H9 (cell line): Measurements from ENCODE around the gene CAND2. TPM values are rescaled to one million over a fixed set of nuclear protein-coding genes. Genes with fewer than 3 reads are reported as not detected.

ENCODE experiments used
- DNase-seq: peaks from one replicate; pipeline ENCODE4 v3.0.0-alpha.2; 2017
- H2AFZ ChIP-seq: one replicate; pipeline ENCODE4 v1.6.1; 2013; ENCODE audit warnings: mild to moderate bottlenecking, low read length, control low read depth, moderate library complexity
- H2AK5ac ChIP-seq: 2 replicates; pipeline ENCODE4 v1.6.1; 2013; ENCODE audit warnings: low read length, control low read depth, mixed read lengths; ENCODE audit not compliant: insufficient read length
- H2BK120ac ChIP-seq: one replicate; pipeline ENCODE4 v1.6.1; 2013; ENCODE audit warnings: low read depth, mild to moderate bottlenecking, low read length, control low read depth, inconsistent platforms; ENCODE audit not compliant: poor library complexity, severe bottlenecking
- H2BK12ac ChIP-seq: 2 replicates; pipeline ENCODE4 v1.6.1; 2013; ENCODE audit warnings: low read length, control low read depth, mixed read lengths, low read depth; ENCODE audit not compliant: insufficient read length
- H2BK15ac ChIP-seq: 2 replicates; pipeline ENCODE4 v1.6.1; 2013; ENCODE audit warnings: low read depth, low read length, control low read depth
- H2BK20ac ChIP-seq: one replicate; pipeline ENCODE4 v1.6.1; 2013; ENCODE audit warnings: low read depth, mild to moderate bottlenecking, low read length, control low read depth, inconsistent platforms; ENCODE audit not compliant: poor library complexity, severe bottlenecking
- H2BK5ac ChIP-seq: 2 replicates; pipeline ENCODE4 v1.6.1; 2013; ENCODE audit warnings: low read length, control low read depth, mixed read lengths; ENCODE audit not compliant: insufficient read length
- H3K14ac ChIP-seq: 2 replicates; pipeline ENCODE4 v1.6.1; 2013; ENCODE audit warnings: low read length, control low read depth; ENCODE audit not compliant: insufficient read depth
- H3K18ac ChIP-seq: 2 replicates; pipeline ENCODE4 v1.6.1; 2013; ENCODE audit warnings: low read depth, mild to moderate bottlenecking, mixed read lengths, low read length, control low read depth; ENCODE audit not compliant: insufficient read length
- H3K23ac ChIP-seq: 2 replicates; pipeline ENCODE4 v1.6.1; 2013; ENCODE audit warnings: low read length, control low read depth, mixed read lengths, low read depth; ENCODE audit not compliant: insufficient read length
- H3K23me2 ChIP-seq: 2 replicates; pipeline ENCODE4 v1.6.1; 2013; ENCODE audit warnings: low read depth, mild to moderate bottlenecking, mixed read lengths, low read length, control low read depth; ENCODE audit not compliant: insufficient read length, poor library complexity, severe bottlenecking
- H3K27ac ChIP-seq: 2 replicates; pipeline ENCODE4 v1.5.1; 2013; ENCODE audit warnings: low read length, control low read depth, mixed read lengths, low read depth; ENCODE audit not compliant: insufficient read length
- H3K27me3 ChIP-seq: 2 replicates; pipeline ENCODE4 v1.6.1; 2013; ENCODE audit warnings: low read length, control low read depth, inconsistent platforms; ENCODE audit not compliant: insufficient read depth
- H3K4ac ChIP-seq: 2 replicates; pipeline ENCODE4 v1.6.1; 2013; ENCODE audit warnings: low read depth, mild to moderate bottlenecking, control low read depth, inconsistent platforms, low read length, moderate library complexity
- H3K4me1 ChIP-seq: 2 replicates; pipeline ENCODE4 v1.6.1; 2013; ENCODE audit warnings: low read length, control low read depth, inconsistent platforms; ENCODE audit not compliant: insufficient read depth
- H3K4me2 ChIP-seq: 2 replicates; pipeline ENCODE4 v1.6.1; 2013; ENCODE audit warnings: low read length, control low read depth, mixed read lengths; ENCODE audit not compliant: insufficient read length, insufficient read depth
- H3K56ac ChIP-seq: 2 replicates; pipeline ENCODE4 v1.6.1; 2013; ENCODE audit warnings: low read depth, mild to moderate bottlenecking, mixed read lengths, low read length, control low read depth; ENCODE audit not compliant: insufficient read length
- H3K79me1 ChIP-seq: 2 replicates; pipeline ENCODE4 v1.6.1; 2013; ENCODE audit warnings: low read depth, mild to moderate bottlenecking, moderate library complexity, low read length, control low read depth, inconsistent platforms; ENCODE audit not compliant: insufficient read depth, poor library complexity, severe bottlenecking
- H3K79me2 ChIP-seq: 2 replicates; pipeline ENCODE4 v1.6.1; 2013; ENCODE audit warnings: low read length, control low read depth, inconsistent platforms; ENCODE audit not compliant: insufficient read depth
- H3K9ac ChIP-seq: 2 replicates; pipeline ENCODE4 v1.6.1; 2013; ENCODE audit warnings: low read length, control low read depth, mixed read lengths; ENCODE audit not compliant: insufficient read length; ENCODE audit errors: extremely low read depth
- H3K9me3 ChIP-seq: one replicate; pipeline ENCODE4 v1.6.1; 2013; ENCODE audit warnings: low read depth, low read length, inconsistent platforms; ENCODE audit not compliant: control insufficient read depth
- H3T11ph ChIP-seq: one replicate; pipeline ENCODE4 v1.6.1; 2013; ENCODE audit warnings: mild to moderate bottlenecking, low read length, control low read depth, inconsistent platforms
- H4K20me1 ChIP-seq: one replicate; pipeline ENCODE4 v1.6.1; 2013; ENCODE audit not compliant: control insufficient read depth, insufficient read length, insufficient read depth
- H4K5ac ChIP-seq: 2 replicates; pipeline ENCODE4 v1.6.1; 2013; ENCODE audit warnings: low read depth, mild to moderate bottlenecking, mixed read lengths, low read length, control low read depth; ENCODE audit not compliant: insufficient read length
- H4K8ac ChIP-seq: replicated peaks from 2 replicates; pipeline ENCODE4 v1.6.1; 2013; ENCODE audit warnings: low read length, control low read depth, mixed read lengths, low read depth; ENCODE audit not compliant: insufficient read length
- H4K91ac ChIP-seq: 2 replicates; pipeline ENCODE4 v1.6.1; 2013; ENCODE audit warnings: low read depth, mild to moderate bottlenecking, moderate library complexity, mixed read lengths, low read length, control low read depth; ENCODE audit not compliant: insufficient read length
- H3K27ac Mint-ChIP-seq, 3 experiments: 2 replicates in 2 of 3; 3 replicates in 1 of 3; pipeline ENCODE4 v1.8.0; 2020 to 2021; ENCODE audit warnings: mixed read lengths in 3 of 3, mild to moderate bottlenecking in 1 of 3, moderate library complexity in 1 of 3
- H3K27me3 Mint-ChIP-seq: 2 replicates; pipeline ENCODE4 v1.8.0; 2021; ENCODE audit warnings: low read depth, mild to moderate bottlenecking, moderate library complexity, mixed read lengths
- H3K36me3 Mint-ChIP-seq, 3 experiments: 2 replicates in 2 of 3; 3 replicates in 1 of 3; pipeline ENCODE4 v1.8.0; 2020 to 2021; ENCODE audit warnings: low read depth in 3 of 3, mixed read lengths in 3 of 3; ENCODE audit not compliant: insufficient read depth in 1 of 3
- H3K4me1 Mint-ChIP-seq, 2 experiments: 2 replicates each; pipeline ENCODE4 v1.8.0; 2020; ENCODE audit warnings: mixed read lengths in 2 of 2
- H3K4me3 Mint-ChIP-seq, 2 experiments: 2 replicates in 1 of 2; 3 replicates in 1 of 2; pipeline ENCODE4 v1.8.0; 2020 to 2021; ENCODE audit warnings: mild to moderate bottlenecking in 2 of 2, mixed read lengths in 2 of 2, moderate library complexity in 1 of 2
- H3K9me3 Mint-ChIP-seq, 2 experiments: 2 replicates in 1 of 2; 3 replicates in 1 of 2; pipeline ENCODE4 v1.8.0; 2020; ENCODE audit warnings: mild to moderate bottlenecking in 2 of 2, mixed read lengths in 2 of 2, moderate library complexity in 1 of 2
- CTCF ChIP-seq: fragments of 200-600 bp; sonication (generic); conservative IDR thresholded peaks from 3 replicates; pipeline ENCODE4 v1.8.0; 2021; ENCODE audit warnings: antibody characterized with exemption, mild to moderate bottlenecking
- WGBS: extraction: QIAGEN DNeasy Blood & Tissue Kit; methylation state at CpG from one replicate; pipeline ENCODE4 v1.1.7; 2013; ENCODE audit warnings: missing lambda C conversion rate, low lambda C conversion rate, mixed read lengths; ENCODE audit not compliant: insufficient read length; ENCODE audit errors: extremely low coverage; 5-methylcytosine and 5-hydroxymethylcytosine counted together
- total RNA-seq: library from RNA; stranded (reverse); gene quantifications from 2 replicates; pipeline ENCODE4 v1.2.1, GENCODE V29; 2021

CAND2 gene
- total RNA-seq, 1 experiment from 2014 or later = 10.7 TPM

GRCh38 chr3:12759097-12759679, 37.3 kb upstream of the CAND2 start, which contains the start of gene TMEM40:
TMEM40 (minus strand) TSS chr3:12759259; CDS start chr3:12749832, 9,427 bp downstream.
- H3T11ph ChIP-seq = no peak within 1 kb of the TSS
- H3K56ac ChIP-seq = no peak within 1 kb of the TSS
- no peaks in the 10 kb centered on the region for H3K27me3 ChIP-seq
- H3K9ac ChIP-seq = no peak within 1 kb of the TSS
- H2AFZ ChIP-seq = peak within 1 kb of the TSS; percentile 43
- Mint-ChIP-seq H3K36me3 (no peaks in the 10 kb centered on the region), H3K27me3 (no peaks in the 10 kb centered on the region; the same call in 1 of the 2 replicates), H3K27ac (peak within 1 kb of the TSS; percentile 54 to 90 (median 76); a peak in 4 of 7 replicates), H3K4me1 (peaks cover 22 to 23% of the 10 kb centered on the region in 2 experiments), H3K9me3 (no peaks in the 10 kb centered on the region), H3K4me3 (no peak within 1 kb of the TSS)
- no peaks in the 10 kb centered on the region for H4K20me1 ChIP-seq
- H2BK20ac ChIP-seq = no peak within 1 kb of the TSS
- H2BK120ac ChIP-seq = no peak within 1 kb of the TSS
- no peak within 1 kb of the TSS for H2BK12ac ChIP-seq
- no peak within 1 kb of the TSS for H3K4ac ChIP-seq
- H2BK15ac ChIP-seq = no peak within 1 kb of the TSS
- H3K9me3 ChIP-seq = no peaks in the 10 kb centered on the region
- H4K91ac ChIP-seq = no peak within 1 kb of the TSS
- no peaks in the 10 kb centered on the region for H3K79me1 ChIP-seq
- no peak within 1 kb of the TSS for H4K5ac ChIP-seq
- no peak within 1 kb of the TSS for H2BK5ac ChIP-seq
- peak; percentile 75 for DNase-seq
- no CpG with 5 or more reads among the region's 10 CpGs for whole genome bisulfite sequencing
- H4K8ac ChIP-seq = no peak within 1 kb of the TSS
- no peak within 1 kb of the TSS for H3K27ac ChIP-seq
- no peak within 1 kb of the TSS for H3K4me2 ChIP-seq
- H2AK5ac ChIP-seq = no peak within 1 kb of the TSS
- no peaks in the 10 kb centered on the region for H3K79me2 ChIP-seq
- TF ChIP-seq CTCF = no peak
- H3K23me2 ChIP-seq = no peaks in the 10 kb centered on the region
- no peaks in the 10 kb centered on the region for H3K4me1 ChIP-seq
- no peak within 1 kb of the TSS for H3K18ac ChIP-seq
- H3K14ac ChIP-seq = no peak within 1 kb of the TSS
- H3K23ac ChIP-seq = no peak within 1 kb of the TSS
